GM19372 (cell line): ENCODE data around the gene GAS2.

ENCODE experiments used
- ATAC-seq: cut with Tn5 transposase; IDR thresholded peaks from one replicate; pipeline ENCODE4 v1.9.1; 2021; ENCODE audit warnings: mild to moderate bottlenecking, low read depth, moderate library complexity; ENCODE audit not compliant: unreplicated experiment

GAS2 gene

DNA sequence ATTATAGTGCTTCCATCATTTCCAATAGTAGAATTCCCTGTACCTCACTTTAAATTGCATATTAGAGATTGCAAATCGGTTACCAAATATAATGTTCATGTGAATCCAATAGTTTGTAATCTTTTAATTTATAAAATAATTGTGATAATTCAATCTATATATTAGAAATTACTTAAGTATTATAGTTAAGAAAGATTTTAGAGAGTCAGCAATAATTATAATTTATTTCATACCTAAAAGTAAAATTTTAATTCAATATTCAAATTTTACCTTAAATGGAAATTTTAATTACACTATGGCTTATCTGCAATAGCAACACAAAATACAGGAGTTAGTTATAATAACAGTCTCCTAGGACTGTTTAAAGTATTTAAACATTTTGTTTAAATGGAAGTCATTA, 180.3 kb downstream of the GAS2 start:
- no peak for ATAC-seq

DNA sequence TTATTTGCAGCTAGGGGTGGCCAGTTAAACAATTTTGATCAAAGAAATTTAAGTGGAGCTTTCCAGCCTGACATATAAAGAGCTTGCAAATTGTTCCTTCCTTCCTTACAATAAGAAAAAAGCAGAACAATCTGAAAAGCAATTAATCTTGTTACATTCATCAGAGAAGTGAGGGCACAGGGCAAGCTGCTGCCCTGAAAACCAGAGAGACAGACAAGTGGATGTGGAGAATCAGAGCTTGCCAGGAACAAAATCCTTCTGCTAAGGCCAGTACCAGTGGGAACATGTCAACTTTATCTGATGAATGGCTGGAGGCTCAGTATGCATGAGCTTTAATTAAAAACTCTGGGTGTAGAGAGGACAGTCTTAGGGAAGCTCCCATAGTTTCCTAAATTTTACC, 185.1 kb downstream of the GAS2 start:
- ATAC-seq: no peak

DNA sequence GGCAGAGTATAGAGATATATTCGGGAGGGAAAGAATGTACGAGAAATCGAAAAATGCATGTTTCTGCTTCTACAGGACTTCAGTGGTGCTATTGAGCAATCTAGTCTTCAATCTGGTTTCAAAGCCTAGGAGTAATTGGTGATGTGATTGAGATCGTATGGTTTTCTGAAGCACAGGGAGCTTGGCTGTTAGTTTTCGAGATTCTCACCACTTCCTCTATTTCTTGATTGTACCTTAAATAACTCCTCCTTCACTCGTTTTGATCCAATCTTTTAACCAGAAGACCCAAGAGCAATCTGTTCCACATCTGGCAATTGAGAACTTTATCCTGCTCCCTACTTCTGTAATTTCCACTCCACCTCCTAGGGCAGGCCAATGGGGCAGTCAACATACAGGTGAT, 193.3 kb downstream of the GAS2 start:
- no peak for ATAC-seq

DNA sequence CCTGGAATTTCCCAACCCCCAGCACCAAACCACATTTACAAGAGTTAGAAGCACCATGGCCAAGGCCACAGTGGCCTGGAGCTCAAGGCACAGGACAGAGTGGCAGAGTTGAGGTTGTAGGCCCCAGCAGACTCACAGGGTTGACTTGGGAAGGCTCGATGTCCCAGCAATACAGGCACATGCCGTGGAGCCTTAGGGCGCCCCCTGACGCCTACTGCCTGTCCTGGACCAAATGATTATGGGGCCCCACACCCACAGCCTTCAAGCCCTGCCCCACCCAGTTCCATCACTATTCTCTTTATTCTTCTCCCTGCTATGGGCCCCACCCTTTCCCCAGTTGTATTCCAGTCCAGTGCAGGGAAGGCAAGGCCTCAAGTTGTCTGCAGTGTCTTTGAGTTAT, 193.8 kb downstream of the GAS2 start, which contains the start of gene CCDC179:
CCDC179 (minus strand) TSS at position 234 of the 400 bp plus-strand sequence; CDS start at position 181, 53 bp downstream.
- ATAC-seq: no peak
